Measurements from ENCODE around the gene DPP6. TPM values are rescaled to one million over a fixed set of nuclear protein-coding genes. Genes with fewer than 3 reads are reported as not detected.

Gene DPP6
- total RNA-seq, 1 donor from 2014 or later = not detected

GRCh38 chr7:154584352-154585252 is 532.4 kb downstream of the DPP6 start:
- no peak overlapping the region for H3K27ac Mint-ChIP-seq
- H3K36me3 Mint-ChIP-seq (ENCODE audit: low read depth) = no peaks in the 10 kb centered on the region
- ATAC-seq (ENCODE audit: low read depth) (no peak), DNase-seq (no peak)
- intact Hi-C loops (cut with micrococcal nuclease) = no loop called here
- TF ChIP-seq CTCF (IDR thresholded peaks at IDR 0.05) = no peak
- no peak overlapping the region for H3K4me3 Mint-ChIP-seq
- POLR2A ChIA-PET = no interaction called here
- no peaks in the 10 kb centered on the region for H3K27me3 Mint-ChIP-seq
- CTCF ChIA-PET = no interaction called here
- no peaks in the 10 kb centered on the region for H3K4me1 Mint-ChIP-seq
- peaks cover 2% of the 10 kb centered on the region for H3K9me3 Mint-ChIP-seq

GRCh38 chr7:154587792-154588191 is 535.6 kb downstream of the DPP6 start:
- ATAC-seq (ENCODE audit: low read depth) (no peak), DNase-seq (no peak)
- H3K4me3 Mint-ChIP-seq = no peak overlapping the region
- no peaks in the 10 kb centered on the region for H3K27me3 Mint-ChIP-seq
- POLR2A ChIA-PET = no interaction called here
- no peaks in the 10 kb centered on the region for H3K4me1 Mint-ChIP-seq
- peaks cover 2% of the 10 kb centered on the region for H3K9me3 Mint-ChIP-seq
- CTCF ChIA-PET = no interaction called here
- TF ChIP-seq CTCF (IDR thresholded peaks at IDR 0.05) = no peak
- no peaks in the 10 kb centered on the region for H3K36me3 Mint-ChIP-seq (ENCODE audit: low read depth)
- intact Hi-C loops (cut with micrococcal nuclease) = no loop called here
- H3K27ac Mint-ChIP-seq = no peak overlapping the region

- no peaks in the 10 kb centered on the region for H3K4me1 Mint-ChIP-seq
- no peak for TF ChIP-seq CTCF (IDR thresholded peaks at IDR 0.05)
- H3K36me3 Mint-ChIP-seq (ENCODE audit: low read depth) = no peaks in the 10 kb centered on the region
- H3K27me3 Mint-ChIP-seq = no peaks in the 10 kb centered on the region
- ATAC-seq (ENCODE audit: low read depth) = no peak
- DNase-seq = no peak
- ChIA-PET CTCF (no interaction called here), POLR2A (no interaction called here)
- peaks cover 2% of the 10 kb centered on the region for H3K9me3 Mint-ChIP-seq
- H3K27ac Mint-ChIP-seq = no peak overlapping the region
- intact Hi-C loops (cut with micrococcal nuclease) = no loop called here
- H3K4me3 Mint-ChIP-seq = no peak overlapping the region
Observed at GRCh38 chr7:154591544-154591943, 539.3 kb downstream of the DPP6 start.

GRCh38 chr7:154592388-154592787 is 540.2 kb downstream of the DPP6 start:
- no peak for ATAC-seq (ENCODE audit: low read depth)
- Mint-ChIP-seq H3K36me3 (ENCODE audit: low read depth) (no peaks in the 10 kb centered on the region), H3K27ac (no peak overlapping the region), H3K9me3 (no peaks in the 10 kb centered on the region), H3K4me1 (no peaks in the 10 kb centered on the region), H3K4me3 (no peak overlapping the region), H3K27me3 (no peaks in the 10 kb centered on the region)
- CTCF ChIA-PET = no interaction called here
- intact Hi-C loops (cut with micrococcal nuclease) = no loop called here
- DNase-seq = no peak
- POLR2A ChIA-PET = no interaction called here
- TF ChIP-seq CTCF (IDR thresholded peaks at IDR 0.05) = no peak

GRCh38 chr7:154598396-154598795 is 546.2 kb downstream of the DPP6 start:
- no peak for ATAC-seq (ENCODE audit: low read depth)
- no peak for DNase-seq
- Mint-ChIP-seq H3K27me3 (no peaks in the 10 kb centered on the region), H3K4me1 (no peaks in the 10 kb centered on the region), H3K36me3 (ENCODE audit: low read depth) (no peaks in the 10 kb centered on the region), H3K9me3 (peaks cover 5% of the 10 kb centered on the region), H3K27ac (no peak overlapping the region), H3K4me3 (no peak overlapping the region)
- no peak for TF ChIP-seq CTCF (IDR thresholded peaks at IDR 0.05)
- intact Hi-C loops (cut with micrococcal nuclease) = no loop called here
- POLR2A ChIA-PET = no interaction called here
- CTCF ChIA-PET = no interaction called here

Data from activated B cell treated with CpG ODN at 0.5 μM for 24 hours (primary cell).